HepG2 (cell line): ENCODE data around the gene NLRP12. TPM values are rescaled to one million over a fixed set of nuclear protein-coding genes. Genes with fewer than 3 reads are reported as not detected.

Source experiments
- ARNT ChIP-seq: fragments of 450-650 bp; IDR thresholded peaks from 2 replicates; pipeline ENCODE4 v1.6.1; 2017
- BCL6 ChIP-seq: IDR thresholded peaks from 2 replicates; pipeline ENCODE4 v1.6.1; 2016; ENCODE audit warnings: missing genetic modification reagents, missing compliant biosample characterization
- CEBPG ChIP-seq: IDR thresholded peaks from 2 replicates; pipeline ENCODE4 v1.6.1; 2016
- NFKBIZ ChIP-seq: IDR thresholded peaks from 2 replicates; pipeline ENCODE4 v1.6.1; 2018; ENCODE audit warnings: missing genetic modification reagents, missing compliant biosample characterization
- SMAD3 ChIP-seq: sonication (generic); formaldehyde crosslinking; IDR thresholded peaks from 2 replicates; pipeline ENCODE4 v1.4.0; 2020; ENCODE audit warnings: missing genetic modification reagents
- SOX13 ChIP-seq, 3 experiments: fragments of 450-650 bp in 1 of 3; sonication (generic) in 1 of 3; formaldehyde crosslinking in 1 of 3; IDR thresholded peaks in 2 of 3; conservative IDR thresholded peaks in 1 of 3; 2 replicates each; pipeline versions ENCODE4 v1.5.0 to v1.6.1; 2016 to 2020; ENCODE audit warnings: antibody characterized with exemption in 1 of 3, mild to moderate bottlenecking in 1 of 3, missing compliant biosample characterization in 1 of 3, missing genetic modification reagents in 1 of 3, moderate library complexity in 1 of 3
- TBP ChIP-seq: sonication (generic); formaldehyde crosslinking; IDR thresholded peaks from 2 replicates; pipeline ENCODE4 v1.5.0; 2020; ENCODE audit warnings: missing genetic modification reagents
- TBX3 ChIP-seq: fragments of 450-650 bp; IDR thresholded peaks from 2 replicates; pipeline ENCODE4 v1.6.1; 2017; ENCODE audit warnings: antibody characterized with exemption, mild to moderate bottlenecking, inconsistent platforms, borderline replicate concordance
- ZFYVE20 ChIP-seq: sonication (generic); formaldehyde crosslinking; IDR thresholded peaks from 2 replicates; pipeline ENCODE4 v1.8.0; 2023; ENCODE audit warnings: low read depth, mild to moderate bottlenecking, moderate library complexity, missing genetic modification reagents, borderline replicate concordance
- ZNF83 ChIP-seq: sonication (generic); formaldehyde crosslinking; IDR thresholded peaks from 2 replicates; pipeline ENCODE4 v1.4.0; 2020; ENCODE audit warnings: missing genetic modification reagents, mild to moderate bottlenecking, borderline replicate concordance
- polyA plus RNA-seq, 8 experiments: library from polyadenylated mRNA; depleted of rRNA in 3 of 8; stranded (reverse) in 7 of 8; unstranded in 1 of 8; fragments of >200 nt; fragmentation: Illumina TruSeq in 4 of 8; extraction: Trizol in 4 of 8; gene quantifications; 2 replicates each; pipeline versions ENCODE4 v1.2.1 to v1.2.3, GENCODE V29; 2011 to 2016; ENCODE audit warnings: low read depth in 4 of 8, missing spikeins in 1 of 8, mixed read lengths in 1 of 8; ENCODE audit not compliant: insufficient read depth in 1 of 8
- total RNA-seq, 5 experiments: library from RNA; depleted of rRNA; stranded (reverse); fragments of >200 nt; fragmentation: Illumina TruSeq; extraction: Trizol; gene quantifications; 2 replicates each; pipeline ENCODE4 v1.2.3, GENCODE V29; 2016; ENCODE audit warnings: low read depth in 1 of 5
- TF ChIP-seq, protein P1 (sequence below): IDR thresholded peaks from 2 replicates; pipeline ENCODE4 v1.6.1; 2016; ENCODE audit warnings: missing genetic modification reagents, missing compliant biosample characterization
- TF ChIP-seq, protein P2 (sequence below): sonication (generic); formaldehyde crosslinking; IDR thresholded peaks from 2 replicates; pipeline ENCODE4 v1.4.0; 2020; ENCODE audit warnings: missing genetic modification reagents, low read depth, mild to moderate bottlenecking, borderline replicate concordance
- TF ChIP-seq, protein P3 (sequence below): sonication (generic); formaldehyde crosslinking; IDR thresholded peaks from 2 replicates; pipeline ENCODE4 v1.5.1; 2020; ENCODE audit warnings: mild to moderate bottlenecking, missing genetic modification reagents, moderate library complexity
- TF ChIP-seq, protein P4 (sequence below): sonication (generic); formaldehyde crosslinking; conservative IDR thresholded peaks from 2 replicates; pipeline ENCODE4 v1.8.0; 2022; ENCODE audit warnings: mild to moderate bottlenecking, moderate library complexity, missing genetic modification reagents
- TF ChIP-seq, protein P5 (sequence below): sonication (generic); formaldehyde crosslinking; conservative IDR thresholded peaks from 2 replicates; pipeline ENCODE4 v1.4.0; 2020; ENCODE audit warnings: missing genetic modification reagents

NLRP12 gene
- total and polyA plus RNA-seq, 2 of the 13 experiments (the other 11 are each of a cell fraction or from before 2014, with no cell fraction given): 0.15 to 0.20 TPM

DNA sequence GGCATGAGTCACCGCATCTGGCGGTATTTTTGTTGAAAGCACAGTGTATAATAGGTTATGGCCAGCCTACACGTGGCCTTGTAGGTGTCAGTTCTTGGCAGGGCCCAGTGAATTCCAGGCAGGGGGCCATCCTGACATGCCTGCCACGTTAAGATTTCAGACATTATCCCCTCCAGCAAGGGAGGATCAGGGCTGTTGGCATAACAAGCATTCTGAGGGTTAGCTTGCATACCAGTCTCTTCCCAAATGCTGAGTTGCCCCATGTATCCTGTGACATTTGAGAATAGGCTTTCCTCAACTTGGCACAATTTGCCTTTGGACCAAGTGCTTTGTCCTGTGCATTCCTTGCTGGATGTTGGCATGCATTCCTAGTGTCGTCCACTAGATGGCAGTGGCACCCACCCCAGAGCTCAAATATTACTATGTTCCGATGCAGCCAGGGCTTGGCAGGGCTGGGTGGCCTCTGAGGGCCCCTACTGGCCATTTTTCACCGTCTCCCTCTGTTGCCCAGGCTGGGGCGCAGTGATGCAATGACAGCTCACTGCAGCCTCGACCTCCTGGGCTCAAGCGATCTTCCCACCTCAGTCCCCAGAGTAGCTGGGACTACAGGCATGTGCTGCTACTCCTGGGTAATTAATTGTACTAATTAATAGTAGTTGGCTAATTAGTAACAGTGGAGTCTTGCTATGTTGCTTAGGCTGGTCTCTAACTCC, 31.2 kb downstream of the NLRP12 start (continued):
- TF ChIP-seq SOX13 (IDR thresholded peaks at IDR 0.05): no peak
- TF ChIP-seq SOX13 (CRISPR knock-in tag; conservative IDR thresholded peaks at IDR 0.05 in 1 of 2, IDR thresholded peaks at IDR 0.05 in 1 of 2): 0 out of 4 replicates have a peak, but pooled peaks of 1 of the 2 experiments have one; percentile 37
- 0 out of 2 replicates have a peak, but pooled peaks have one; percentile 18 for TF ChIP-seq BCL6 (CRISPR knock-in tag)
- TF ChIP-seq TBX3: no peak
- TF ChIP-seq, protein P1, sequence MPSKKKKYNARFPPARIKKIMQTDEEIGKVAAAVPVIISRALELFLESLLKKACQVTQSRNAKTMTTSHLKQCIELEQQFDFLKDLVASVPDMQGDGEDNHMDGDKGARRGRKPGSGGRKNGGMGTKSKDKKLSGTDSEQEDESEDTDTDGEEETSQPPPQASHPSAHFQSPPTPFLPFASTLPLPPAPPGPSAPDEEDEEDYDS (CRISPR knock-in tag): peak; percentile 35; the same call in 1 of the 2 replicates
- TF ChIP-seq ZFYVE20 (CRISPR knock-in tag): no peak
- TF ChIP-seq CEBPG (CRISPR knock-in tag): peak; percentile 91
- no peak for TF ChIP-seq ZNF83 (CRISPR knock-in tag)
- 0 out of 2 replicates have a peak, but pooled peaks have one; percentile 66 for TF ChIP-seq SMAD3 (CRISPR knock-in tag)
- TF ChIP-seq ARNT: no peak
- 0 out of 2 replicates have a peak, but pooled peaks have one; percentile 31 for TF ChIP-seq NFKBIZ
- no peak for TF ChIP-seq TBP
- TF ChIP-seq, protein P2, sequence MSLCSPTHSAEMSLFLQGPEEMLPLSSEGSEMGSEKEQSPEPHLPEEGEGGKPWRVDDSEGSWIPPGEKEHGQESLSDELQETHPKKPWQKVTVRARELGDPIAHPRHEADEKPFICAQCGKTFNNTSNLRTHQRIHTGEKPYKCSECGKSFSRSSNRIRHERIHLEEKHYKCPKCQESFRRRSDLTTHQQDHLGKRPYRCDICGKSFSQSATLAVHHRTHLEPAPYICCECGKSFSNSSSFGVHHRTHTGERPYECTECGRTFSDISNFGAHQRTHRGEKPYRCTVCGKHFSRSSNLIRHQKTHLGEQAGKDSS: peak; percentile 28; the same call in 1 of the 2 replicates
- TF ChIP-seq, protein P3, sequence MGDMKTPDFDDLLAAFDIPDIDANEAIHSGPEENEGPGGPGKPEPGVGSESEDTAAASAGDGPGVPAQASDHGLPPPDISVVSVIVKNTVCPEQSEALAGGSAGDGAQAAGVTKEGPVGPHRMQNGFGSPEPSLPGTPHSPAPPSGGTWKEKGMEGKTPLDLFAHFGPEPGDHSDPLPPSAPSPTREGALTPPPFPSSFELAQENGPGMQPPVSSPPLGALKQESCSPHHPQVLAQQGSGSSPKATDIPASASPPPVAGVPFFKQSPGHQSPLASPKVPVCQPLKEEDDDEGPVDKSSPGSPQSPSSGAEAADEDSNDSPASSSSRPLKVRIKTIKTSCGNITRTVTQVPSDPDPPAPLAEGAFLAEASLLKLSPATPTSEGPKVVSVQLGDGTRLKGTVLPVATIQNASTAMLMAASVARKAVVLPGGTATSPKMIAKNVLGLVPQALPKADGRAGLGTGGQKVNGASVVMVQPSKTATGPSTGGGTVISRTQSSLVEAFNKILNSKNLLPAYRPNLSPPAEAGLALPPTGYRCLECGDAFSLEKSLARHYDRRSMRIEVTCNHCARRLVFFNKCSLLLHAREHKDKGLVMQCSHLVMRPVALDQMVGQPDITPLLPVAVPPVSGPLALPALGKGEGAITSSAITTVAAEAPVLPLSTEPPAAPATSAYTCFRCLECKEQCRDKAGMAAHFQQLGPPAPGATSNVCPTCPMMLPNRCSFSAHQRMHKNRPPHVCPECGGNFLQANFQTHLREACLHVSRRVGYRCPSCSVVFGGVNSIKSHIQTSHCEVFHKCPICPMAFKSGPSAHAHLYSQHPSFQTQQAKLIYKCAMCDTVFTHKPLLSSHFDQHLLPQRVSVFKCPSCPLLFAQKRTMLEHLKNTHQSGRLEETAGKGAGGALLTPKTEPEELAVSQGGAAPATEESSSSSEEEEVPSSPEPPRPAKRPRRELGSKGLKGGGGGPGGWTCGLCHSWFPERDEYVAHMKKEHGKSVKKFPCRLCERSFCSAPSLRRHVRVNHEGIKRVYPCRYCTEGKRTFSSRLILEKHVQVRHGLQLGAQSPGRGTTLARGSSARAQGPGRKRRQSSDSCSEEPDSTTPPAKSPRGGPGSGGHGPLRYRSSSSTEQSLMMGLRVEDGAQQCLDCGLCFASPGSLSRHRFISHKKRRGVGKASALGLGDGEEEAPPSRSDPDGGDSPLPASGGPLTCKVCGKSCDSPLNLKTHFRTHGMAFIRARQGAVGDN: peak; percentile 59
- TF ChIP-seq, protein P4, sequence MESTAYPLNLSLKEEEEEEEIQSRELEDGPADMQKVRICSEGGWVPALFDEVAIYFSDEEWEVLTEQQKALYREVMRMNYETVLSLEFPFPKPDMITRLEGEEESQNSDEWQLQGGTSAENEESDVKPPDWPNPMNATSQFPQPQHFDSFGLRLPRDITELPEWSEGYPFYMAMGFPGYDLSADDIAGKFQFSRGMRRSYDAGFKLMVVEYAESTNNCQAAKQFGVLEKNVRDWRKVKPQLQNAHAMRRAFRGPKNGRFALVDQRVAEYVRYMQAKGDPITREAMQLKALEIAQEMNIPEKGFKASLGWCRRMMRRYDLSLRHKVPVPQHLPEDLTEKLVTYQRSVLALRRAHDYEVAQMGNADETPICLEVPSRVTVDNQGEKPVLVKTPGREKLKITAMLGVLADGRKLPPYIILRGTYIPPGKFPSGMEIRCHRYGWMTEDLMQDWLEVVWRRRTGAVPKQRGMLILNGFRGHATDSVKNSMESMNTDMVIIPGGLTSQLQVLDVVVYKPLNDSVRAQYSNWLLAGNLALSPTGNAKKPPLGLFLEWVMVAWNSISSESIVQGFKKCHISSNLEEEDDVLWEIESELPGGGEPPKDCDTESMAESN (CRISPR knock-in tag): no peak
- TF ChIP-seq, protein P5, sequence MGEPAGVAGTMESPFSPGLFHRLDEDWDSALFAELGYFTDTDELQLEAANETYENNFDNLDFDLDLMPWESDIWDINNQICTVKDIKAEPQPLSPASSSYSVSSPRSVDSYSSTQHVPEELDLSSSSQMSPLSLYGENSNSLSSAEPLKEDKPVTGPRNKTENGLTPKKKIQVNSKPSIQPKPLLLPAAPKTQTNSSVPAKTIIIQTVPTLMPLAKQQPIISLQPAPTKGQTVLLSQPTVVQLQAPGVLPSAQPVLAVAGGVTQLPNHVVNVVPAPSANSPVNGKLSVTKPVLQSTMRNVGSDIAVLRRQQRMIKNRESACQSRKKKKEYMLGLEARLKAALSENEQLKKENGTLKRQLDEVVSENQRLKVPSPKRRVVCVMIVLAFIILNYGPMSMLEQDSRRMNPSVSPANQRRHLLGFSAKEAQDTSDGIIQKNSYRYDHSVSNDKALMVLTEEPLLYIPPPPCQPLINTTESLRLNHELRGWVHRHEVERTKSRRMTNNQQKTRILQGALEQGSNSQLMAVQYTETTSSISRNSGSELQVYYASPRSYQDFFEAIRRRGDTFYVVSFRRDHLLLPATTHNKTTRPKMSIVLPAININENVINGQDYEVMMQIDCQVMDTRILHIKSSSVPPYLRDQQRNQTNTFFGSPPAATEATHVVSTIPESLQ (CRISPR knock-in tag): 0 out of 2 replicates have a peak, but pooled peaks have one; percentile 73
